Endodermal cell (in vitro differentiated cells): ENCODE measurements around the gene ARGFX. TPM values are rescaled to one million over a fixed set of nuclear protein-coding genes. Genes with fewer than 3 reads are reported as not detected.

Experiments
- DNase-seq: peaks from one replicate; pipeline ENCODE4 v3.0.0-alpha.2; 2017
- H3K27ac ChIP-seq: 2 replicates; pipeline ENCODE4 v1.5.1; 2013; ENCODE audit warnings: mild to moderate bottlenecking, low read depth, low read length, moderate library complexity
- H3K27me3 ChIP-seq: 2 replicates; pipeline ENCODE4 v1.6.1; 2013; ENCODE audit warnings: mild to moderate bottlenecking, low read length, moderate library complexity; ENCODE audit not compliant: insufficient read depth, control insufficient read depth, poor library complexity, severe bottlenecking
- H3K36me3 ChIP-seq: 2 replicates; pipeline ENCODE4 v1.7.0; 2013; ENCODE audit warnings: mild to moderate bottlenecking, low read length, moderate library complexity; ENCODE audit not compliant: control insufficient read depth, insufficient read depth
- H3K4me1 ChIP-seq: one replicate; pipeline ENCODE4 v1.7.0; 2013; ENCODE audit warnings: low read length; ENCODE audit not compliant: control insufficient read depth, insufficient read depth
- H3K4me3 ChIP-seq: 2 replicates; pipeline ENCODE4 v1.5.1; 2013; ENCODE audit warnings: mild to moderate bottlenecking, low read length, moderate library complexity
- H3K9ac ChIP-seq: 2 replicates; pipeline ENCODE4 v1.6.1; 2013; ENCODE audit warnings: mild to moderate bottlenecking, low read length, moderate library complexity; ENCODE audit not compliant: poor library complexity, severe bottlenecking; ENCODE audit errors: extremely low read depth
- H3K9me3 ChIP-seq: 2 replicates; pipeline ENCODE4 v1.6.1; 2013; ENCODE audit warnings: mild to moderate bottlenecking, low read length, moderate library complexity; ENCODE audit not compliant: control insufficient read depth
- H3K27ac Mint-ChIP-seq: 2 replicates; pipeline ENCODE4 v1.8.0; 2020; ENCODE audit warnings: mixed read lengths
- H3K27me3 Mint-ChIP-seq: 2 replicates; pipeline ENCODE4 v1.8.0; 2021; ENCODE audit warnings: mild to moderate bottlenecking, mixed read lengths; ENCODE audit not compliant: insufficient read depth
- H3K36me3 Mint-ChIP-seq: 2 replicates; pipeline ENCODE4 v1.8.0; 2020; ENCODE audit warnings: low read depth, mixed read lengths
- H3K4me1 Mint-ChIP-seq: 2 replicates; pipeline ENCODE4 v1.8.0; 2020; ENCODE audit warnings: mixed read lengths
- H3K4me3 Mint-ChIP-seq: 2 replicates; pipeline ENCODE4 v1.8.0; 2020; ENCODE audit warnings: mild to moderate bottlenecking, moderate library complexity, mixed read lengths
- H3K9me3 Mint-ChIP-seq: 2 replicates; pipeline ENCODE4 v1.8.0; 2020; ENCODE audit warnings: mild to moderate bottlenecking, mixed read lengths
- WGBS, 2 experiments: methylation state at CpG; one replicate each; pipeline versions ENCODE4 v1.1.5 to v1.1.7; 2013; ENCODE audit warnings: missing lambda C conversion rate in 2 of 2, mixed read lengths in 1 of 2; ENCODE audit not compliant: insufficient coverage in 1 of 2, insufficient read length in 1 of 2; 5-methylcytosine and 5-hydroxymethylcytosine counted together
- total RNA-seq, 2 donors: library from RNA; stranded (reverse); fragmentation: NEBNext Ultra II Directional in 1 of 2; extraction: Animal tissue kit (Norgen Biotek cat#: 25700) in 1 of 2; gene quantifications; 2 replicates in 1 of 2; 3 replicates in 1 of 2; pipeline ENCODE4 v1.2.1, GENCODE V29; 2021
- TF ChIP-seq, protein P1 (sequence below): fragments of 200-600 bp; sonication (generic); conservative IDR thresholded peaks from 2 replicates; pipeline ENCODE4 v1.5.0; 2021; ENCODE audit warnings: antibody characterized with exemption, mild to moderate bottlenecking

ARGFX gene
- total RNA-seq, 2 donors from 2014 or later = not detected

GRCh38 chr3:121566773-121567172, 976 bp upstream of the ARGFX start:
- Histone ChIP-seq H3K4me3 (no peak overlapping the region), H3K4me1 (no peaks in the 10 kb centered on the region), H3K27ac (no peak overlapping the region), H3K9me3 (no peaks in the 10 kb centered on the region), H3K9ac (no peak overlapping the region), H3K36me3 (no peaks in the 10 kb centered on the region), H3K27me3 (no peaks in the 10 kb centered on the region)
- Mint-ChIP-seq H3K27ac (no peak overlapping the region), H3K27me3 (no peaks in the 10 kb centered on the region), H3K4me1 (peaks cover under 1% of the 10 kb centered on the region), H3K36me3 (no peaks in the 10 kb centered on the region), H3K9me3 (no peaks in the 10 kb centered on the region), H3K4me3 (no peak overlapping the region)
- WGBS, 2 experiments = 94 to 98% methylated on average over 7 to 9 of the region's 9 CpGs
- DNase-seq = no peak
- TF ChIP-seq, protein P1, sequence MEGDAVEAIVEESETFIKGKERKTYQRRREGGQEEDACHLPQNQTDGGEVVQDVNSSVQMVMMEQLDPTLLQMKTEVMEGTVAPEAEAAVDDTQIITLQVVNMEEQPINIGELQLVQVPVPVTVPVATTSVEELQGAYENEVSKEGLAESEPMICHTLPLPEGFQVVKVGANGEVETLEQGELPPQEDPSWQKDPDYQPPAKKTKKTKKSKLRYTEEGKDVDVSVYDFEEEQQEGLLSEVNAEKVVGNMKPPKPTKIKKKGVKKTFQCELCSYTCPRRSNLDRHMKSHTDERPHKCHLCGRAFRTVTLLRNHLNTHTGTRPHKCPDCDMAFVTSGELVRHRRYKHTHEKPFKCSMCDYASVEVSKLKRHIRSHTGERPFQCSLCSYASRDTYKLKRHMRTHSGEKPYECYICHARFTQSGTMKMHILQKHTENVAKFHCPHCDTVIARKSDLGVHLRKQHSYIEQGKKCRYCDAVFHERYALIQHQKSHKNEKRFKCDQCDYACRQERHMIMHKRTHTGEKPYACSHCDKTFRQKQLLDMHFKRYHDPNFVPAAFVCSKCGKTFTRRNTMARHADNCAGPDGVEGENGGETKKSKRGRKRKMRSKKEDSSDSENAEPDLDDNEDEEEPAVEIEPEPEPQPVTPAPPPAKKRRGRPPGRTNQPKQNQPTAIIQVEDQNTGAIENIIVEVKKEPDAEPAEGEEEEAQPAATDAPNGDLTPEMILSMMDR = no peak

- peak; percentile 80 for DNase-seq
- Mint-ChIP-seq H3K4me3 (no peak overlapping the region), H3K36me3 (no peaks in the 10 kb centered on the region), H3K27ac (no peak overlapping the region), H3K4me1 (no peaks in the 10 kb centered on the region), H3K27me3 (peaks cover 1% of the 10 kb centered on the region), H3K9me3 (no peaks in the 10 kb centered on the region)
- no peaks in the 10 kb centered on the region for H3K36me3 ChIP-seq
- H3K4me3 ChIP-seq = no peak overlapping the region
- H3K27ac ChIP-seq = no peak overlapping the region
- 83 to 94% methylated on average over 3 to 5 of the region's 6 CpGs for WGBS, 2 experiments
- no peaks in the 10 kb centered on the region for H3K9me3 ChIP-seq
- H3K9ac ChIP-seq = no peak overlapping the region
- TF ChIP-seq, protein P1 = no peak
- H3K4me1 ChIP-seq = no peaks in the 10 kb centered on the region
- no peaks in the 10 kb centered on the region for H3K27me3 ChIP-seq
Observed at GRCh38 chr3:121574449-121574848, 6.7 kb downstream of the ARGFX start.

DNA sequence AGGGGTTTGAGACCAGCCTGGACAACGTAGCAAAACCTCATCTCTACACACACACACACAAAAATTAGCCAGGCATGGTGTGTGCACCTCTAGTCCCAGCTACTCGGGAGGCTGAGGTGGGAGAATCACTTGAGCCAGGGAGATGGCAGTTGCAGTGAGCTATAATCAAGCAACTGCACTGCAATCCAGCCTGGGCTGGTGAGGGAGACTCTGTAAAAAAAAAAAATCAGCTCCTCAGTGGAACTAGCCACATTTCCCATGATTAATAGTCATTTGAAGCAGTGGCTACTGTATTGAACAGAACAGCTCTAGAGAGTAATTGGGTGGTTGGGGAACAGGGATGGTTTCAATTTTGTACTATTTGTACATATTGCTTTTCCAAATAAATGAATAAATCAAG, 13.9 kb downstream of the ARGFX start:
- Mint-ChIP-seq H3K9me3 (no peaks in the 10 kb centered on the region), H3K36me3 (no peaks in the 10 kb centered on the region), H3K4me1 (no peaks in the 10 kb centered on the region), H3K27me3 (no peaks in the 10 kb centered on the region), H3K27ac (no peak overlapping the region), H3K4me3 (no peak overlapping the region)
- WGBS, 2 experiments = 90% methylated on average over 2 of the region's 2 CpGs; no CpG with 5 or more reads in 1 of the 2 experiments
- Histone ChIP-seq H3K27me3 (no peaks in the 10 kb centered on the region), H3K9me3 (no peaks in the 10 kb centered on the region), H3K4me3 (no peak overlapping the region), H3K4me1 (no peaks in the 10 kb centered on the region), H3K27ac (no peak overlapping the region), H3K36me3 (no peaks in the 10 kb centered on the region), H3K9ac (no peak overlapping the region)
- TF ChIP-seq, protein P1 = no peak
- DNase-seq = no peak
